ENCODE measurements around the gene PIK3R3. TPM values are rescaled to one million over a fixed set of nuclear protein-coding genes. Genes with fewer than 3 reads are reported as not detected.

The PIK3R3 gene
- total RNA-seq, 1 experiment from 2014 or later, result 1.6 TPM

- TF ChIP-seq REST (IDR thresholded peaks at IDR 0.05; ENCODE audit: low read depth) (no peak), ELF1 (IDR thresholded peaks at IDR 0.05; ENCODE audit: borderline replicate concordance, low read depth) (no peak)
- ChIA-PET RAD21 (ENCODE audit: low non-redundant PET in 1 of 2, low total read pairs in 2 of 2, uncharacterized antibody in 2 of 2, unreplicated experiment in 2 of 2) (no interaction called here), POLR2A (no interaction called here), CTCF (interaction anchor here (1.6 kb wide), 1 partner anchor 159 kb away, joined by 5 read pairs; no protein-coding TSS in a partner anchor)
- intact Hi-C loops (cut with micrococcal nuclease), result no loop called here
- H3K36me3 ChIP-seq (ENCODE audit: control insufficient read depth in 1 of 2, insufficient read depth in 2 of 2, low read length in 2 of 2), result no peaks in the 10 kb centered on the region
- H3K9ac ChIP-seq (ENCODE audit: low read length), result no peak overlapping the region
- H3K4me3 ChIP-seq (replicated peaks in 1 of 2; ENCODE audit: low read depth in 1 of 2, low read length in 2 of 2), result no peak overlapping the region
- no peaks in the 10 kb centered on the region for H3K27me3 ChIP-seq (ENCODE audit: insufficient read depth, low read length)
- H2AFZ ChIP-seq (ENCODE audit: low read depth, low read length, poor library complexity, severe bottlenecking), result no peak overlapping the region
- no peaks in the 10 kb centered on the region for H4K20me1 ChIP-seq (ENCODE audit: insufficient read depth)
- H3K79me2 ChIP-seq (ENCODE audit: insufficient read depth, low read length), result no peaks in the 10 kb centered on the region
- H3K4me2 ChIP-seq (ENCODE audit: low read length), result peak overlapping the region; percentile 44
- H3K9me3 ChIP-seq (ENCODE audit: control insufficient read depth in 1 of 2, insufficient read depth in 1 of 2, low read depth in 1 of 2, low read length in 2 of 2), result no peaks in the 10 kb centered on the region
- H3K9me2 ChIP-seq (ENCODE audit: insufficient read depth), result no peaks in the 10 kb centered on the region
- no peak overlapping the region for H3K27ac ChIP-seq (ENCODE audit: low read depth, low read length)
- H3K4me1 ChIP-seq (ENCODE audit: control insufficient read depth in 1 of 2, insufficient read depth in 2 of 2, low read length in 2 of 2), result peaks cover 2 to 24% of the 10 kb centered on the region in 2 experiments; a peak in 3 of 4 replicates
- BruUV-seq (replicated peaks), result no TSS peak
- ATAC-seq, result no peak
- no peak for DNase-seq (ENCODE audit: low read depth, low spot score)
Observed at GRCh38 chr1:46064708-46065107, 67.7 kb downstream of the PIK3R3 start.

- ChIA-PET POLR2A (no interaction called here), CTCF (interaction anchor here (1.6 kb wide), 1 partner anchor 161 kb away, joined by 5 read pairs; no protein-coding TSS in a partner anchor), RAD21 (ENCODE audit: low non-redundant PET in 1 of 2, low total read pairs in 2 of 2, uncharacterized antibody in 2 of 2, unreplicated experiment in 2 of 2) (no interaction called here)
- Histone ChIP-seq H3K4me2 (ENCODE audit: low read length) (peak overlapping the region; percentile 68), H3K27ac (ENCODE audit: low read depth, low read length) (peak overlapping the region; percentile 8; the same call in 1 of the 2 replicates), H4K20me1 (ENCODE audit: insufficient read depth) (no peaks in the 10 kb centered on the region), H2AFZ (ENCODE audit: low read depth, low read length, poor library complexity, severe bottlenecking) (peak overlapping the region; percentile 18), H3K4me1 (ENCODE audit: control insufficient read depth in 1 of 2, insufficient read depth in 2 of 2, low read length in 2 of 2) (peaks cover 2 to 24% of the 10 kb centered on the region in 2 experiments; a peak in 3 of 4 replicates), H3K4me3 (replicated peaks in 1 of 2; ENCODE audit: low read depth in 1 of 2, low read length in 2 of 2) (peak overlapping the region; percentile 40 to 51), H3K9me3 (ENCODE audit: control insufficient read depth in 1 of 2, insufficient read depth in 1 of 2, low read depth in 1 of 2, low read length in 2 of 2) (no peaks in the 10 kb centered on the region), H3K9ac (ENCODE audit: low read length) (peak overlapping the region; percentile 38), H3K9me2 (ENCODE audit: insufficient read depth) (no peaks in the 10 kb centered on the region), H3K36me3 (ENCODE audit: control insufficient read depth in 1 of 2, insufficient read depth in 2 of 2, low read length in 2 of 2) (no peaks in the 10 kb centered on the region), H3K27me3 (ENCODE audit: insufficient read depth, low read length) (no peaks in the 10 kb centered on the region), H3K79me2 (ENCODE audit: insufficient read depth, low read length) (no peaks in the 10 kb centered on the region)
- DNase-seq (ENCODE audit: low read depth, low spot score) (no peak), ATAC-seq (peak; percentile 28)
- no TSS peak for BruUV-seq (replicated peaks)
- intact Hi-C loops (cut with micrococcal nuclease), result no loop called here
- no peak for TF ChIP-seq SRF (IDR thresholded peaks at IDR 0.05; ENCODE audit: low read depth)
- no peak for TF ChIP-seq EZH2 (IDR thresholded peaks at IDR 0.05)
- TF ChIP-seq EGR1 (IDR thresholded peaks at IDR 0.05; ENCODE audit: low read depth), result no peak
- no peak for TF ChIP-seq POLR2A (IDR thresholded peaks at IDR 0.05; ENCODE audit: borderline replicate concordance, extremely low read depth, insufficient read depth, insufficient read length)
- TF ChIP-seq ZBTB33 (IDR thresholded peaks at IDR 0.05; ENCODE audit: extremely low read depth, insufficient replicate concordance, low read length), result no peak
- TF ChIP-seq SIN3A (IDR thresholded peaks at IDR 0.05; ENCODE audit: low read depth), result no peak
- TF ChIP-seq EZH2phosphoT487 (IDR thresholded peaks at IDR 0.05; ENCODE audit: borderline replicate concordance), result no peak
- no peak for TF ChIP-seq FOSL1 (IDR thresholded peaks at IDR 0.05; ENCODE audit: low read depth)
- no peak for TF ChIP-seq MAX (IDR thresholded peaks at IDR 0.05)
- TF ChIP-seq ELF1 (IDR thresholded peaks at IDR 0.05; ENCODE audit: borderline replicate concordance, low read depth), result no peak
- no peak for TF ChIP-seq CEBPB (IDR thresholded peaks at IDR 0.05; ENCODE audit: low read depth)
Observed at GRCh38 chr1:46062651-46063319, 69.6 kb downstream of the PIK3R3 start.
